WTC11 (cell line): ENCODE measurements around the gene TBCB. TPM values are rescaled to one million over a fixed set of nuclear protein-coding genes. Genes with fewer than 3 reads are reported as not detected.

Experiments used
- ATAC-seq: fragments of 200-7000 bp; cut with Tn5 transposase; 2 replicates; pipeline ENCODE4 v1.10.0; 2021; ENCODE audit warnings: mild to moderate bottlenecking, moderate library complexity
- CTCF ChIA-PET: fragments of 300-600 bp; sonication (Branson Sonifier 250); formaldehyde crosslinking; loops from one replicate; lab custom pipeline; 2021; ENCODE audit warnings: antibody characterized with exemption; lab: Charles Lee
- POLR2A ChIA-PET: fragments of 350-600 bp; sonication (Branson Sonifier 250); formaldehyde crosslinking; loops from one replicate; lab custom pipeline; 2021; ENCODE audit warnings: antibody characterized with exemption; lab: Charles Lee
- DNase-seq: peaks from one replicate; pipeline ENCODE4 v3.0.0; 2021; ENCODE audit warnings: low spot score
- H3K27ac Mint-ChIP-seq: 2 replicates; pipeline ENCODE4 v1.8.0; 2021; ENCODE audit warnings: mixed read lengths
- H3K27me3 Mint-ChIP-seq: 2 replicates; pipeline ENCODE4 v1.8.0; 2021; ENCODE audit warnings: low read depth, mild to moderate bottlenecking, moderate library complexity, mixed read lengths
- H3K36me3 Mint-ChIP-seq: 2 replicates; pipeline ENCODE4 v1.8.0; 2021; ENCODE audit warnings: mixed read lengths
- H3K4me1 Mint-ChIP-seq: 2 replicates; pipeline ENCODE4 v1.8.0; 2022; ENCODE audit warnings: mixed read lengths
- H3K4me3 Mint-ChIP-seq: 2 replicates; pipeline ENCODE4 v1.8.0; 2021; ENCODE audit warnings: mild to moderate bottlenecking, moderate library complexity, mixed read lengths
- H3K9me3 Mint-ChIP-seq: 2 replicates; pipeline ENCODE4 v1.8.0; 2021; ENCODE audit warnings: mixed read lengths
- CBFB ChIP-seq: sonication (generic); formaldehyde crosslinking; IDR thresholded peaks from 2 replicates; pipeline ENCODE4 v1.8.1; 2022; ENCODE audit warnings: mild to moderate bottlenecking, low read depth, missing genetic modification reagents
- FOXJ3 ChIP-seq: sonication (generic); formaldehyde crosslinking; IDR thresholded peaks from 2 replicates; pipeline ENCODE4 v1.9.0; 2021; ENCODE audit warnings: missing genetic modification reagents, mild to moderate bottlenecking, borderline replicate concordance
- NR3C1 ChIP-seq: sonication (generic); formaldehyde crosslinking; conservative IDR thresholded peaks from 2 replicates; pipeline ENCODE4 v1.8.1; 2023; ENCODE audit warnings: low read depth, mild to moderate bottlenecking, missing genetic modification reagents
- SMAD3 ChIP-seq: sonication (generic); formaldehyde crosslinking; IDR thresholded peaks from 2 replicates; pipeline ENCODE4 v1.8.0; 2022; ENCODE audit warnings: missing genetic modification reagents, mild to moderate bottlenecking, borderline replicate concordance
- SP1 ChIP-seq: sonication (generic); formaldehyde crosslinking; conservative IDR thresholded peaks from 2 replicates; pipeline ENCODE4 v1.8.1; 2022; ENCODE audit warnings: missing genetic modification reagents
- TP53 ChIP-seq: sonication (generic); formaldehyde crosslinking; IDR thresholded peaks from 2 replicates; pipeline ENCODE4 v1.8.1; 2023; ENCODE audit warnings: mild to moderate bottlenecking, missing genetic modification reagents
- total RNA-seq: library from RNA; stranded (reverse); gene quantifications from 3 replicates; pipeline ENCODE4 v1.2.3, GENCODE V29; 2021
- TF ChIP-seq, protein P1 (sequence below): sonication (generic); formaldehyde crosslinking; IDR thresholded peaks from 2 replicates; pipeline ENCODE4 v1.8.1; 2023; ENCODE audit warnings: mild to moderate bottlenecking, moderate library complexity, missing genetic modification reagents
- TF ChIP-seq, protein P2 (sequence below): sonication (generic); formaldehyde crosslinking; IDR thresholded peaks from 2 replicates; pipeline ENCODE4 v1.8.0; 2022; ENCODE audit warnings: mild to moderate bottlenecking, missing genetic modification reagents
- TF ChIP-seq, protein P3 (sequence below): sonication (generic); formaldehyde crosslinking; IDR thresholded peaks from 2 replicates; pipeline ENCODE4 v1.8.0; 2023; ENCODE audit warnings: mild to moderate bottlenecking, missing genetic modification reagents
- TF ChIP-seq, protein P4 (sequence below): sonication (generic); formaldehyde crosslinking; IDR thresholded peaks from 2 replicates; pipeline ENCODE4 v1.8.0; 2022; ENCODE audit warnings: missing genetic modification reagents
- TF ChIP-seq, protein P5 (sequence below): fragments of 250-450 bp; sonication (Bioruptor Pico); IDR thresholded peaks from 2 replicates; pipeline ENCODE4 v1.8.0; 2021; ENCODE audit warnings: mild to moderate bottlenecking

The TBCB gene
- total RNA-seq, 1 experiment from 2014 or later, result 182 TPM

DNA sequence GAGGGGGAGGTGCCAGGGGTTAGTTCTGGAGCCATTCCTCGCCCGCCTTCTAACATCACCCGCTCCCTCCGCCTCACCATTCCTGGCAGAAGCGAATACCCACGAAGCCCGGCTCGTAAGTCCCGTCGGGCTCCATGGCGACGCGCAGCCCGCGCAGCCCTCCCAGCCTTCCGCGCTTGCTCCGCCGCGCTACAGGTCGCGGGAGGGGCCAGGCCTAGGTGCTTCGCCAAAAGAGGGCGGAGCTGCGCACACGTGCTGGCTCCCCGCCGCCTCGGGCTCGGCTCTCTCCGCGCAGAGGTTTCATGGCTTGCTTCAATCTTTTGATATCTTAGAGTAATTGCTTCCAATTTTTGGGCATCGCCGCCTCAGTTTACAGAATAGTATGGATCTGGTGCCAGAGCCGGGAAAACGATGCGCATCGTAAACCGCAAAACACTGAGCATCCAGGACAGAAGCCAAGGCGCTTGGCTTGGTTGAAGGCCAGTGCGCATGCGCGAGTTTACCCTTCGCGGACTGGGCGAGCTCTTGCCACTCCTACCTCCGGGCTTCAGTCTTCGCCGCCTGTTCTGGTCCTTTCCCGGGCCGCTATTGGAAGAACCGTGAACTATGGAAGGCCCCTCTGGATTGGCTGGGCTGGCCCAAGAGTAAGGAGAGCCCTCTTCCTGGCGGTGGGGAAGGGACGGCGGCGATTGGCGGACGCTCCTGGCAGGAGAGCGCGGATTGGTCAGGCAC lies 381 bp upstream of the TBCB start, which contains the start of gene POLR2I (continued):
- TF ChIP-seq, protein P1, sequence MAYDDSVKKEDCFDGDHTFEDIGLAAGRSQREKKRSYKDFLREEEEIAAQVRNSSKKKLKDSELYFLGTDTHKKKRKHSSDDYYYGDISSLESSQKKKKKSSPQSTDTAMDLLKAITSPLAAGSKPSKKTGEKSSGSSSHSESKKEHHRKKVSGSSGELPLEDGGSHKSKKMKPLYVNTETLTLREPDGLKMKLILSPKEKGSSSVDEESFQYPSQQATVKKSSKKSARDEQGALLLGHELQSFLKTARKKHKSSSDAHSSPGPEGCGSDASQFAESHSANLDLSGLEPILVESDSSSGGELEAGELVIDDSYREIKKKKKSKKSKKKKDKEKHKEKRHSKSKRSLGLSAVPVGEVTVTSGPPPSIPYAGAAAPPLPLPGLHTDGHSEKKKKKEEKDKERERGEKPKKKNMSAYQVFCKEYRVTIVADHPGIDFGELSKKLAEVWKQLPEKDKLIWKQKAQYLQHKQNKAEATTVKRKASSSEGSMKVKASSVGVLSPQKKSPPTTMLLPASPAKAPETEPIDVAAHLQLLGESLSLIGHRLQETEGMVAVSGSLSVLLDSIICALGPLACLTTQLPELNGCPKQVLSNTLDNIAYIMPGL (CRISPR knock-in tag), result peak; percentile 58
- TF ChIP-seq, protein P2, sequence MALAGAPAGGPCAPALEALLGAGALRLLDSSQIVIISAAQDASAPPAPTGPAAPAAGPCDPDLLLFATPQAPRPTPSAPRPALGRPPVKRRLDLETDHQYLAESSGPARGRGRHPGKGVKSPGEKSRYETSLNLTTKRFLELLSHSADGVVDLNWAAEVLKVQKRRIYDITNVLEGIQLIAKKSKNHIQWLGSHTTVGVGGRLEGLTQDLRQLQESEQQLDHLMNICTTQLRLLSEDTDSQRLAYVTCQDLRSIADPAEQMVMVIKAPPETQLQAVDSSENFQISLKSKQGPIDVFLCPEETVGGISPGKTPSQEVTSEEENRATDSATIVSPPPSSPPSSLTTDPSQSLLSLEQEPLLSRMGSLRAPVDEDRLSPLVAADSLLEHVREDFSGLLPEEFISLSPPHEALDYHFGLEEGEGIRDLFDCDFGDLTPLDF, result peak; percentile 55; the same call in 1 of the 2 replicates
- no peak for TF ChIP-seq NR3C1 (CRISPR knock-in tag)

DNA sequence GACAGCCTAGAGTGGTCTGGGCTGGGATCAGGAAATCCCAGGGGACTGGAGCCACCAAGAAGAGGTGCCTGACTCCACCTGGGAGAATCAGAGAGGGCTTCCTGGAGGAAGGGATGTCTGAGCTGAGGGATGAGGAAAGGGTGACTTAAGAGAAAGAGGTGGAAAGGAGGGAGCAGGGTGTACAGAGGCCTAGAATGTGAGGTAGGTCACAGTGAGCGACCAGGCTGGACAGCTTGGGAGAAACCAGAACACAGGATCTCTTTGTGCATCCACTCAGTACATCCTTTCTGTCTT lies 1.0 kb downstream of the TBCB start:
- POLR2A ChIA-PET, result no interaction called here
- CTCF ChIA-PET, result interaction anchor here (0.8 to 2.8 kb wide), 2 partner anchors 12 to 139 kb away, joined by 3 to 28 read pairs; no protein-coding TSS in a partner anchor
- H3K27ac Mint-ChIP-seq, result peak overlapping the region; percentile 54; the same call in 1 of the 2 replicates

More for the DNA sequence above, 1.0 kb downstream of the TBCB start:
- H3K4me1 Mint-ChIP-seq, result peaks cover 34% of the 10 kb centered on the region
- peaks cover 31% of the 10 kb centered on the region for H3K36me3 Mint-ChIP-seq
- TF ChIP-seq SP1, result no peak
- TF ChIP-seq FOXJ3 (CRISPR knock-in tag), result no peak
- TF ChIP-seq, protein P3, sequence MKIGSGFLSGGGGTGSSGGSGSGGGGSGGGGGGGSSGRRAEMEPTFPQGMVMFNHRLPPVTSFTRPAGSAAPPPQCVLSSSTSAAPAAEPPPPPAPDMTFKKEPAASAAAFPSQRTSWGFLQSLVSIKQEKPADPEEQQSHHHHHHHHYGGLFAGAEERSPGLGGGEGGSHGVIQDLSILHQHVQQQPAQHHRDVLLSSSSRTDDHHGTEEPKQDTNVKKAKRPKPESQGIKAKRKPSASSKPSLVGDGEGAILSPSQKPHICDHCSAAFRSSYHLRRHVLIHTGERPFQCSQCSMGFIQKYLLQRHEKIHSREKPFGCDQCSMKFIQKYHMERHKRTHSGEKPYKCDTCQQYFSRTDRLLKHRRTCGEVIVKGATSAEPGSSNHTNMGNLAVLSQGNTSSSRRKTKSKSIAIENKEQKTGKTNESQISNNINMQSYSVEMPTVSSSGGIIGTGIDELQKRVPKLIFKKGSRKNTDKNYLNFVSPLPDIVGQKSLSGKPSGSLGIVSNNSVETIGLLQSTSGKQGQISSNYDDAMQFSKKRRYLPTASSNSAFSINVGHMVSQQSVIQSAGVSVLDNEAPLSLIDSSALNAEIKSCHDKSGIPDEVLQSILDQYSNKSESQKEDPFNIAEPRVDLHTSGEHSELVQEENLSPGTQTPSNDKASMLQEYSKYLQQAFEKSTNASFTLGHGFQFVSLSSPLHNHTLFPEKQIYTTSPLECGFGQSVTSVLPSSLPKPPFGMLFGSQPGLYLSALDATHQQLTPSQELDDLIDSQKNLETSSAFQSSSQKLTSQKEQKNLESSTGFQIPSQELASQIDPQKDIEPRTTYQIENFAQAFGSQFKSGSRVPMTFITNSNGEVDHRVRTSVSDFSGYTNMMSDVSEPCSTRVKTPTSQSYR (CRISPR knock-in tag), result no peak
- TF ChIP-seq TP53 (CRISPR knock-in tag), result no peak
- TF ChIP-seq SMAD3 (CRISPR knock-in tag), result no peak
- no peak for TF ChIP-seq CBFB (CRISPR knock-in tag)
- TF ChIP-seq, protein P4, sequence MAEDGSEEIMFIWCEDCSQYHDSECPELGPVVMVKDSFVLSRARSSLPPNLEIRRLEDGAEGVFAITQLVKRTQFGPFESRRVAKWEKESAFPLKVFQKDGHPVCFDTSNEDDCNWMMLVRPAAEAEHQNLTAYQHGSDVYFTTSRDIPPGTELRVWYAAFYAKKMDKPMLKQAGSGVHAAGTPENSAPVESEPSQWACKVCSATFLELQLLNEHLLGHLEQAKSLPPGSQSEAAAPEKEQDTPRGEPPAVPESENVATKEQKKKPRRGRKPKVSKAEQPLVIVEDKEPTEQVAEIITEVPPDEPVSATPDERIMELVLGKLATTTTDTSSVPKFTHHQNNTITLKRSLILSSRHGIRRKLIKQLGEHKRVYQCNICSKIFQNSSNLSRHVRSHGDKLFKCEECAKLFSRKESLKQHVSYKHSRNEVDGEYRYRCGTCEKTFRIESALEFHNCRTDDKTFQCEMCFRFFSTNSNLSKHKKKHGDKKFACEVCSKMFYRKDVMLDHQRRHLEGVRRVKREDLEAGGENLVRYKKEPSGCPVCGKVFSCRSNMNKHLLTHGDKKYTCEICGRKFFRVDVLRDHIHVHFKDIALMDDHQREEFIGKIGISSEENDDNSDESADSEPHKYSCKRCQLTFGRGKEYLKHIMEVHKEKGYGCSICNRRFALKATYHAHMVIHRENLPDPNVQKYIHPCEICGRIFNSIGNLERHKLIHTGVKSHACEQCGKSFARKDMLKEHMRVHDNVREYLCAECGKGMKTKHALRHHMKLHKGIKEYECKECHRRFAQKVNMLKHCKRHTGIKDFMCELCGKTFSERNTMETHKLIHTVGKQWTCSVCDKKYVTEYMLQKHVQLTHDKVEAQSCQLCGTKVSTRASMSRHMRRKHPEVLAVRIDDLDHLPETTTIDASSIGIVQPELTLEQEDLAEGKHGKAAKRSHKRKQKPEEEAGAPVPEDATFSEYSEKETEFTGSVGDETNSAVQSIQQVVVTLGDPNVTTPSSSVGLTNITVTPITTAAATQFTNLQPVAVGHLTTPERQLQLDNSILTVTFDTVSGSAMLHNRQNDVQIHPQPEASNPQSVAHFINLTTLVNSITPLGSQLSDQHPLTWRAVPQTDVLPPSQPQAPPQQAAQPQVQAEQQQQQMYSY (CRISPR knock-in tag), result no peak
- TF ChIP-seq, protein P5, sequence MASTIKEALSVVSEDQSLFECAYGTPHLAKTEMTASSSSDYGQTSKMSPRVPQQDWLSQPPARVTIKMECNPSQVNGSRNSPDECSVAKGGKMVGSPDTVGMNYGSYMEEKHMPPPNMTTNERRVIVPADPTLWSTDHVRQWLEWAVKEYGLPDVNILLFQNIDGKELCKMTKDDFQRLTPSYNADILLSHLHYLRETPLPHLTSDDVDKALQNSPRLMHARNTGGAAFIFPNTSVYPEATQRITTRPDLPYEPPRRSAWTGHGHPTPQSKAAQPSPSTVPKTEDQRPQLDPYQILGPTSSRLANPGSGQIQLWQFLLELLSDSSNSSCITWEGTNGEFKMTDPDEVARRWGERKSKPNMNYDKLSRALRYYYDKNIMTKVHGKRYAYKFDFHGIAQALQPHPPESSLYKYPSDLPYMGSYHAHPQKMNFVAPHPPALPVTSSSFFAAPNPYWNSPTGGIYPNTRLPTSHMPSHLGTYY, result no peak
- H3K9me3 Mint-ChIP-seq, result no peaks in the 10 kb centered on the region
- peak overlapping the region; percentile 95 for H3K4me3 Mint-ChIP-seq
- ATAC-seq (no peak), DNase-seq (no peak)
- peaks cover 3% of the 10 kb centered on the region for H3K27me3 Mint-ChIP-seq
